HL-60 (cell line): ENCODE results near the gene NAGS.

ENCODE experiments used
- GABPA ChIP-seq: IDR thresholded peaks from 2 replicates; pipeline ENCODE4 v1.6.1; 2012; ENCODE audit warnings: low read depth
- TF ChIP-seq, protein P1 (sequence below): IDR thresholded peaks from one replicate; pipeline ENCODE4 v1.5.1; 2011; ENCODE audit warnings: low read length, control low read depth, inconsistent platforms; ENCODE audit not compliant: insufficient read depth

- TF ChIP-seq GABPA = no peak
- TF ChIP-seq, protein P1, sequence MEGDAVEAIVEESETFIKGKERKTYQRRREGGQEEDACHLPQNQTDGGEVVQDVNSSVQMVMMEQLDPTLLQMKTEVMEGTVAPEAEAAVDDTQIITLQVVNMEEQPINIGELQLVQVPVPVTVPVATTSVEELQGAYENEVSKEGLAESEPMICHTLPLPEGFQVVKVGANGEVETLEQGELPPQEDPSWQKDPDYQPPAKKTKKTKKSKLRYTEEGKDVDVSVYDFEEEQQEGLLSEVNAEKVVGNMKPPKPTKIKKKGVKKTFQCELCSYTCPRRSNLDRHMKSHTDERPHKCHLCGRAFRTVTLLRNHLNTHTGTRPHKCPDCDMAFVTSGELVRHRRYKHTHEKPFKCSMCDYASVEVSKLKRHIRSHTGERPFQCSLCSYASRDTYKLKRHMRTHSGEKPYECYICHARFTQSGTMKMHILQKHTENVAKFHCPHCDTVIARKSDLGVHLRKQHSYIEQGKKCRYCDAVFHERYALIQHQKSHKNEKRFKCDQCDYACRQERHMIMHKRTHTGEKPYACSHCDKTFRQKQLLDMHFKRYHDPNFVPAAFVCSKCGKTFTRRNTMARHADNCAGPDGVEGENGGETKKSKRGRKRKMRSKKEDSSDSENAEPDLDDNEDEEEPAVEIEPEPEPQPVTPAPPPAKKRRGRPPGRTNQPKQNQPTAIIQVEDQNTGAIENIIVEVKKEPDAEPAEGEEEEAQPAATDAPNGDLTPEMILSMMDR = no peak
Measured at GRCh38 chr17:44030482-44030881, 26.1 kb downstream of the NAGS start.
